Astrocyte (in vitro differentiated cells and primary cell): ENCODE data around the gene IKBKG. TPM values are rescaled to one million over a fixed set of nuclear protein-coding genes. Genes with fewer than 3 reads are reported as not detected.

Experiments used
- DNase-seq: peaks from one replicate; pipeline ENCODE4 v3.0.0-alpha.2; 2010; ENCODE audit warnings: low read depth
- FAIRE-seq: peaks from 2 replicates; lab custom pipeline; 2011; peaks lifted over from hg19 to GRCh38; lab: Jason Lieb, UNC
- H2AFZ ChIP-seq: 2 replicates; pipeline ENCODE4 v1.6.0; 2012; ENCODE audit warnings: low read depth, low read length, inconsistent platforms
- H3K27ac ChIP-seq: 2 replicates; pipeline ENCODE4 v1.5.1; 2011; ENCODE audit warnings: low read depth, low read length, inconsistent platforms
- H3K27me3 ChIP-seq: 2 replicates; pipeline ENCODE4 v1.6.0; 2011; ENCODE audit warnings: low read length, inconsistent platforms; ENCODE audit not compliant: insufficient read depth
- H3K36me3 ChIP-seq: 2 replicates; pipeline ENCODE4 v1.5.1; 2011; ENCODE audit warnings: low read length, inconsistent platforms; ENCODE audit not compliant: insufficient read depth
- H3K4me1 ChIP-seq: 2 replicates; pipeline ENCODE4 v1.5.1; 2011; ENCODE audit warnings: low read length, inconsistent platforms; ENCODE audit not compliant: insufficient read depth
- H3K4me2 ChIP-seq: 2 replicates; pipeline ENCODE4 v1.6.0; 2012; ENCODE audit warnings: low read length, inconsistent platforms
- H3K4me3 ChIP-seq: 2 replicates; pipeline ENCODE4 v1.5.1; 2011; ENCODE audit warnings: low read depth, mild to moderate bottlenecking, low read length, inconsistent platforms; ENCODE audit not compliant: insufficient read depth
- H3K79me2 ChIP-seq: 2 replicates; pipeline ENCODE4 v1.6.0; 2012; ENCODE audit warnings: mild to moderate bottlenecking, low read length, inconsistent platforms; ENCODE audit not compliant: insufficient read depth
- H3K9ac ChIP-seq: 2 replicates; pipeline ENCODE4 v1.6.0; 2012; ENCODE audit warnings: mild to moderate bottlenecking, low read length, inconsistent platforms
- H3K9me3 ChIP-seq: 2 replicates; pipeline ENCODE4 v1.5.1; 2012; ENCODE audit warnings: low read depth, mild to moderate bottlenecking, low read length, inconsistent platforms; ENCODE audit not compliant: insufficient read depth
- H4K20me1 ChIP-seq: 2 replicates; pipeline ENCODE4 v1.6.0; 2012; ENCODE audit warnings: low read length, inconsistent platforms; ENCODE audit not compliant: insufficient read depth
- H3K27ac Mint-ChIP-seq: one replicate; pipeline ENCODE4 v1.8.0; 2021; ENCODE audit warnings: mild to moderate bottlenecking, mixed read lengths; ENCODE audit not compliant: unreplicated experiment
- H3K27me3 Mint-ChIP-seq: one replicate; pipeline ENCODE4 v1.8.0; 2021; ENCODE audit warnings: low read depth, mixed read lengths; ENCODE audit not compliant: unreplicated experiment
- H3K36me3 Mint-ChIP-seq: one replicate; pipeline ENCODE4 v1.8.0; 2021; ENCODE audit warnings: low read depth, mixed read lengths; ENCODE audit not compliant: unreplicated experiment
- H3K4me1 Mint-ChIP-seq: one replicate; pipeline ENCODE4 v1.8.0; 2021; ENCODE audit warnings: low read depth, mixed read lengths; ENCODE audit not compliant: unreplicated experiment
- H3K4me3 Mint-ChIP-seq: one replicate; pipeline ENCODE4 v1.8.0; 2021; ENCODE audit warnings: mild to moderate bottlenecking, moderate library complexity, mixed read lengths; ENCODE audit not compliant: unreplicated experiment
- H3K9me3 Mint-ChIP-seq: one replicate; pipeline ENCODE4 v1.8.0; 2021; ENCODE audit warnings: mild to moderate bottlenecking, mixed read lengths; ENCODE audit not compliant: unreplicated experiment
- CTCF ChIP-seq: IDR thresholded peaks from 2 replicates; pipeline ENCODE4 v1.5.1; 2011; ENCODE audit warnings: low read depth, mild to moderate bottlenecking, inconsistent platforms, low read length, moderate library complexity; ENCODE audit not compliant: insufficient read depth
- EZH2 ChIP-seq: IDR thresholded peaks from 2 replicates; pipeline ENCODE4 v1.6.1; 2012; ENCODE audit warnings: mild to moderate bottlenecking, low read length, inconsistent platforms; ENCODE audit not compliant: insufficient read depth
- total RNA-seq: library from RNA; stranded (reverse); gene quantifications from 2 replicates; pipeline ENCODE4 v1.2.1, GENCODE V29; 2021

Gene IKBKG
- total RNA-seq, 1 donor from 2014 or later: 21.4 TPM

DNA sequence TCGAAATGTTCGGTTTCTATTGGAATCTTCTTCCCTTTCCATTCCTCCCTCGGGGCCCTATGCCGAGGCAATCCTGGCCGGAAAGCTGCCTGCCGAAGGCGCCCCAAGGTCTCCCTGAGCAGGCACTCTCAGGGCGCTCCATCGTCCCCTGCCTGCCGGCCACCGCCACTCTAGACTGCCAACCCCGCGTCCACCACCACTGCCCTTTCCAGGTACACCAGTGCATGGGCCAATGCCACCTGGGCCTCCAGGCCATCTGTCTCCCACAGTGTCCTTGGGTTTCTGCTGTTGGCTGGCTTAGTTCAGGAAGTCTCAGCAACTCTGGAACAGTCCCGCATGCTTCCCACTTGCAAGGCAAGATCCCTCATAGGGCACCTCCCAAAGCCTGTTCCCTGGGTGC is 52.1 kb downstream of the IKBKG start:
- Histone ChIP-seq H3K4me2 (no peak overlapping the region), H3K4me3 (no peak overlapping the region), H3K36me3 (no peaks in the 10 kb centered on the region), H3K9me3 (no peaks in the 10 kb centered on the region), H2AFZ (no peak overlapping the region), H3K27ac (no peak overlapping the region), H4K20me1 (no peaks in the 10 kb centered on the region), H3K27me3 (no peaks in the 10 kb centered on the region), H3K4me1 (peaks cover 21% of the 10 kb centered on the region), H3K9ac (no peak overlapping the region), H3K79me2 (no peaks in the 10 kb centered on the region)
- H3K4me1 Mint-ChIP-seq: peaks cover 35% of the 10 kb centered on the region
- peak overlapping the region; percentile 91 for H3K27ac Mint-ChIP-seq
- H3K27me3 Mint-ChIP-seq: no peaks in the 10 kb centered on the region
- no peak for TF ChIP-seq CTCF
- TF ChIP-seq EZH2: no peak
- H3K4me3 Mint-ChIP-seq: no peak overlapping the region
- no peak for FAIRE-seq
- DNase-seq: no peak
- H3K36me3 Mint-ChIP-seq: no peaks in the 10 kb centered on the region
- peaks cover 6% of the 10 kb centered on the region for H3K9me3 Mint-ChIP-seq

DNA sequence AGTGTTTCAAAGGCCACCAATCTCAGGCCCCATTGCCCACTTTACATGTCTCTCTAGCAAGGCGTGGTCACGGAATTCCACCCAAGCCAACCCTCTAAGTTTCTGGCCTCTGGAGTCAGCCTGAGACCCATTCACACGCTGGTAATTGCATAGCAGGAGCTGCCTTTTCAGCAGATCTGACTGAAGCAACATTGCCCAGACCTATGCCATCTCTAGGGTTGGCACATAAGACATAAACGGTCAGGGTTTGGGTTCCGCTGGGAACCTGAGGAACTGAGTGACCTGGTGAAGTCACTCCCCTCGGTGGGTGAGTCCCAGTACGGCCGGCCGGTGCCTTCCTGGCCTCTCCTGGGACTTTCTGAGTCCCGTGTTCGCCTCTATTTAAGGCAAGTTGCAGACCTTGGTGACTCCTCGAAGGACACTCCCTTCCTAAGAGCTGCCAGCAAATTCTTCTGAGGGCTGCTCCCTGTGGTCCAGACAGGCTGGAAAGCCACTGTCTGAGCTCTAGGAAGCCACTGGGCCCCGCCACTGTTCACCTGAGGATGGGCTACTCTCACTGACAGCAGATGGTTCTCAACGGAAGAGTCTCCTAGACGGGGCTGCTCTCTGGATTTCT is 53.4 kb downstream of the IKBKG start:
- Histone ChIP-seq H3K4me2 (peak overlapping the region; percentile 58), H2AFZ (no peak overlapping the region), H3K4me1 (peaks cover 21% of the 10 kb centered on the region), H3K27ac (peak overlapping the region; percentile 71), H3K9ac (peak overlapping the region; percentile 60), H3K9me3 (no peaks in the 10 kb centered on the region), H3K4me3 (no peak overlapping the region), H3K36me3 (no peaks in the 10 kb centered on the region), H3K79me2 (no peaks in the 10 kb centered on the region), H3K27me3 (no peaks in the 10 kb centered on the region), H4K20me1 (no peaks in the 10 kb centered on the region)
- H3K27ac Mint-ChIP-seq: peak overlapping the region; percentile 91
- peak; percentile 58 for FAIRE-seq
- H3K4me3 Mint-ChIP-seq: no peak overlapping the region
- H3K36me3 Mint-ChIP-seq: no peaks in the 10 kb centered on the region
- H3K27me3 Mint-ChIP-seq: no peaks in the 10 kb centered on the region
- peaks cover 31% of the 10 kb centered on the region for H3K4me1 Mint-ChIP-seq
- H3K9me3 Mint-ChIP-seq: peaks cover 6% of the 10 kb centered on the region
- peak; percentile 81 for DNase-seq
- TF ChIP-seq EZH2 (no peak), CTCF (no peak)

- H4K20me1 ChIP-seq: no peaks in the 10 kb centered on the region
- H3K9me3 Mint-ChIP-seq: peaks cover under 1% of the 10 kb centered on the region
- no peaks in the 10 kb centered on the region for H3K36me3 ChIP-seq
- H3K4me1 Mint-ChIP-seq: peaks cover 24% of the 10 kb centered on the region
- H3K4me3 ChIP-seq: no peak overlapping the region
- no peak overlapping the region for H3K9ac ChIP-seq
- peaks cover 3% of the 10 kb centered on the region for H3K27me3 Mint-ChIP-seq
- H3K4me1 ChIP-seq: peaks cover 21% of the 10 kb centered on the region
- no peaks in the 10 kb centered on the region for H3K9me3 ChIP-seq
- no peak overlapping the region for H3K27ac ChIP-seq
- no peak overlapping the region for H2AFZ ChIP-seq
- no peaks in the 10 kb centered on the region for H3K36me3 Mint-ChIP-seq
- no peak overlapping the region for H3K4me3 Mint-ChIP-seq
- FAIRE-seq: no peak
- H3K79me2 ChIP-seq: no peaks in the 10 kb centered on the region
- no peak overlapping the region for H3K27ac Mint-ChIP-seq
- no peaks in the 10 kb centered on the region for H3K27me3 ChIP-seq
- TF ChIP-seq CTCF (no peak), EZH2 (no peak)
- DNase-seq: no peak
- no peak overlapping the region for H3K4me2 ChIP-seq
Observed at GRCh38 chrX:154602226-154602625, 54.8 kb downstream of the IKBKG start.
